Sigmoid colon (tissue), 4 donors: ENCODE measurements around the gene RYR3.

ENCODE experiments used
- EP300 ChIP-seq, 4 donors: sonication (generic); formaldehyde crosslinking; IDR thresholded peaks; one replicate each; pipeline ENCODE4 v1.6.1; 2017; ENCODE audit warnings: antibody characterized with exemption in 4 of 4
- POLR2A ChIP-seq, 2 donors: fragments of 450-650 bp; IDR thresholded peaks; one replicate each; pipeline ENCODE4 v1.6.1; 2016; ENCODE audit warnings: antibody characterized with exemption in 2 of 2, mild to moderate bottlenecking in 2 of 2, moderate library complexity in 2 of 2
- POLR2AphosphoS5 ChIP-seq, 4 donors: sonication (generic); formaldehyde crosslinking; IDR thresholded peaks; one replicate each; pipeline ENCODE4 v1.6.1; 2017; ENCODE audit warnings: antibody characterized with exemption in 4 of 4
- TF ChIP-seq, protein P1 (sequence below), 4 experiments: fragments of 450-650 bp in 3 of 4; fragments of 200-600 bp in 1 of 4; IDR thresholded peaks; one replicate each; pipeline ENCODE4 v1.5.1; 2016 to 2019; ENCODE audit warnings: antibody characterized with exemption in 4 of 4, mild to moderate bottlenecking in 3 of 4, moderate library complexity in 2 of 4

GRCh38 chr15:33341953-33342352 lies 31.2 kb downstream of the RYR3 start:
- TF ChIP-seq, protein P1, sequence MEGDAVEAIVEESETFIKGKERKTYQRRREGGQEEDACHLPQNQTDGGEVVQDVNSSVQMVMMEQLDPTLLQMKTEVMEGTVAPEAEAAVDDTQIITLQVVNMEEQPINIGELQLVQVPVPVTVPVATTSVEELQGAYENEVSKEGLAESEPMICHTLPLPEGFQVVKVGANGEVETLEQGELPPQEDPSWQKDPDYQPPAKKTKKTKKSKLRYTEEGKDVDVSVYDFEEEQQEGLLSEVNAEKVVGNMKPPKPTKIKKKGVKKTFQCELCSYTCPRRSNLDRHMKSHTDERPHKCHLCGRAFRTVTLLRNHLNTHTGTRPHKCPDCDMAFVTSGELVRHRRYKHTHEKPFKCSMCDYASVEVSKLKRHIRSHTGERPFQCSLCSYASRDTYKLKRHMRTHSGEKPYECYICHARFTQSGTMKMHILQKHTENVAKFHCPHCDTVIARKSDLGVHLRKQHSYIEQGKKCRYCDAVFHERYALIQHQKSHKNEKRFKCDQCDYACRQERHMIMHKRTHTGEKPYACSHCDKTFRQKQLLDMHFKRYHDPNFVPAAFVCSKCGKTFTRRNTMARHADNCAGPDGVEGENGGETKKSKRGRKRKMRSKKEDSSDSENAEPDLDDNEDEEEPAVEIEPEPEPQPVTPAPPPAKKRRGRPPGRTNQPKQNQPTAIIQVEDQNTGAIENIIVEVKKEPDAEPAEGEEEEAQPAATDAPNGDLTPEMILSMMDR (IDR thresholded peaks at IDR 0.05): no peak
- TF ChIP-seq EP300 (IDR thresholded peaks at IDR 0.05) (no peak), POLR2A (IDR thresholded peaks at IDR 0.05) (no peak), POLR2AphosphoS5 (IDR thresholded peaks at IDR 0.05) (no peak)
